HG02885 (cell line): ENCODE results near the gene ZBTB20.
"Not testable (repeated sequence)": the region's sequence is repeated elsewhere in the genome, so short reads cannot be mapped to it uniquely, and the experiment has no call there.

ENCODE experiments used
- ATAC-seq: cut with Tn5 transposase; IDR thresholded peaks from one replicate; pipeline ENCODE4 v1.9.1; 2021; ENCODE audit warnings: mild to moderate bottlenecking; ENCODE audit not compliant: unreplicated experiment, poor library complexity

ZBTB20 gene

GRCh38 chr3:115148142-115148790 lies 1.2 kb upstream of the ZBTB20 start:
- ATAC-seq, result peak; percentile 2

- ATAC-seq, result peak; percentile 78
Observed at GRCh38 chr3:115147329-115148141, 447 bp upstream of the ZBTB20 start.

GRCh38 chr3:115146032-115146417 lies 1.1 kb downstream of the ZBTB20 start:
- ATAC-seq, result no peak

DNA sequence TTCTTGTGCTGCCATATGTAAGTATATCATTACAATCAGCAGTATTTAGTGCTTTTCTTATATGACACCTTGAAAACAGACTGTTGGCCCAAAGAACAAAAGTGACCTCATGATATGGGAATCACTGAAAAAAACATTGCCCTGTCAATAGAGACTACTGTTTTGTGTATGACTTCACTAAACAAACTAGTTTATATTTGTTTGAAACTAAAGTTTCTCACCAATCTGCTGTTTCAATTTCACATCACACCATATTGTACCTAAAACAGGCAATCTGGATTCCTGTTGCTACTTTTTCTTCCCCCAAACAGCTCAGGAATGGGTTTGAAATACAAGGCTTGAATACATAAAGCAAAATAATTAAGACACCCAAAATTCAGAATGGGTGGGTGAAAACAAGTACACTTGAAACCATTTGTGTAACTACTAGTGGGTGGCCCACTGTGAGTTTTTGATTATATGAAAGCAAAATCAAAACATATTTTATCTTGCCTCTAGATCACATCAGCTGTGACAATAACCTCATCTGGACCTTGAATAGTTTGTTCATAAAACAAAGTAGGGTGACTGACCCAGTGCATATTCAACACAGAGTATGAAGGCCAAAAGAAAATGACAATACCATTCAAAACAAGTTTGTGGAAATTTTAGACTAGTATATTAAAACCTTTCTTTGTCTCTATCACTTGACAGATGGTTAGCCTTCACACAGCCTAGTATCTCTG lies 5.9 kb downstream of the ZBTB20 start:
- ATAC-seq, result peak; percentile 70

DNA sequence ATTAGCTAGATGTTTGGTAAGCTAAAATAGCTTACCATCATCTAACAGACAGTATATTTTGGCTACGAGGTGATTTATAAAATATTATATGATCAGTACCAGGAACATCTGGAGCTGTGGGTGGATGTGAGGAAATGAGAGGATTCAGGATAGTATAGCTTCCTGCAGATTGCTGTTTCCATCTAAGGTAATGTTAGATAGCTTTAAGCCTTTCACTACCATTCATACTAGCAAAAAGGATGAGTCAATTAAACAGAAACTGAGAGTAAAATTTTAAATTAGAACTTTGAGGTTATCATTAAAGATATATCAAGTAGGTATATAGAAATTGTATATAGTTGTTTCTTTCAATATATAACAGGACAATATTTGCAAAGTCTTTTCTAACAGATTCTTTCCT lies 8.0 kb downstream of the ZBTB20 start:
- peak; percentile 37 for ATAC-seq

DNA sequence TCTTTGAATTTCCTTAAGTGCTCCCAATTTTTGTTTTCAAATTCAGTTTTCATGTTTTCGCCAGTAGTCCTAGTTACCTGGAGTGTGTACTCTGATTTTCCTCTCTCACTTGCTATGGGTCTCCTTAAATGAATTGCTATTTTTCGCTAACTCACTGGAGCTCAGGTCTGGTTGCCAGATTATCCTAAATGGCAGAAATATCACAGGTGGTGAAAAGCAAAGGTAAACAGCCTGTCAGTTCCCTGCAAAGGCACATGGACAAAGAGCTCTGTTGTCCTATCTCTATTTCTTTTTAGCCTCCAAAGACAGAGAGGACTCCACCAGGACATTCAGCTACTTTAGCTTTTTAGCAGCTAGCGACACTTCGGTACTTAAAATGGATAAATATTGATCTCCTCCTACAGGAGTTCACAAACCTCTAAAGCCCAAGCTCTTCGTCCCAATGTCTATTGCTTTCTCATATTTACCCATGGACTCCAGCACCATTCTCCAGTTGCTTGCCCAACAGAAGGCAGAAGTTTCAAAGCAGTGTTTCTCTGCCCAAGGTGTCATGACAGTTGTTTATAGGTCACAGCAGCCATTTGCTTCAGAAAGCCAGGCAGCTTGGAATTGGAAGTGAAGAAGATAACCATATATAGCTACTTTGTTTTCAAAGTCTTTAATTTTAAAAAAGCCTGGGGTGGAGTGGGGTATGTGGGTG lies 12.3 kb downstream of the ZBTB20 start:
- ATAC-seq, result no peak

GRCh38 chr3:115127208-115127607 lies 19.9 kb downstream of the ZBTB20 start:
- no peak for ATAC-seq

- ATAC-seq, result no peak
Observed at GRCh38 chr3:115120597-115120996, 26.5 kb downstream of the ZBTB20 start.

DNA sequence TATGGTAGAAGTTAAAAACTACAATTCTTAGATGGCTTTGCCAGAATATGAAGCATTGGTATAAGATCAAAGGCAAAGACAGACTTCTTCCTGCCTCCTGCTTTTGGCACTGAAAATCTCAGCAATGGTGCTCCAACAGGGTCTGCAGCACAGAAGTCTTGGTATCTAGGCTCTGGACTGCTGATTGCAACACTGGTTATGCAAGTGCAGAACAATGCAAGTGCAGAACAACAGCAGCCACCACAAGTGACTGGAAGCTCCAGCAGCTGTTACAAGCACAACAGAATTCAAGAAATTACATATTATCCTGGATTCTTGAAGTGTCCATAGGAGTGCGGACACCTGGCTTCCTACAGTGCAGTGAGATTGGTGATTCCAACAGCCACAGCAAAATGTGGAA lies 33.7 kb downstream of the ZBTB20 start:
- ATAC-seq, result no peak

DNA sequence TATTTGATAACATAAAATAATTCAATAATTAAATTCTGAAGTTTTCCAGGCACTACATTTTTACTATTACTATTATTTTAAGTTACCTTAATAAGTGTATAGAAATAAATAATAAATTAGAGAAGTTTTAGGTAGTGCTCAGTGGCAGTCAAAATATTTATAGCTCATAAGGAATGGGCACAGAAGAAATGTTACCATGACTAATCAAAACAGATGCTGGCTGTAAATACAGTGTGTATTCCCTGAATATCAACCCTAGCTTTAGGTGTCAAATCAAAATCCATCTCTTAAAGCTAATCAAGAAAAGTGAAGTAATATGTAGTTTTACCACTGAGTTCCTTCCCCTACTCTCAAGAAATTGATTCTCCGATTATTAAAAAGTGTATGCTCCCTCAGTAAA lies 35.5 kb downstream of the ZBTB20 start:
- ATAC-seq, result no peak

GRCh38 chr3:115110830-115111229 lies 36.3 kb downstream of the ZBTB20 start:
- ATAC-seq, result no peak

DNA sequence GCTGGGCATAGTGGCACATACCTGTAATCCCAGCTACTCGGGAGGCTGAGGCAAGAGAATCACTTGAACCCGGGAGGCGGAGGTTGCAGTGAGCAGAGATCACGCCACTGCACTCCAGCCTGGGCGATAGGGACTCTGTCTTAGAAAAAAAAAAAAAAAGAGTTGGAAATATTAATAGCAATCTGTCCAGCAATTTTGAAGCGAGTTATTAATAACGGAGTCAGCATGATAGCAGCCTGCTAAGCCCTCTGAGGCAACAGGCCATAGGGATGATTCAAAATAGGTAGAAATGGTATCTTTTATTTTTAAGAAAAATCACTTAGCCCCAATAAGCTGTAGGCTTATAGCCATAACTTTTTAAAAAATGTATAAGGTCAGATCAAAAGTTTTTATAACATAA lies 37.0 kb downstream of the ZBTB20 start:
- not testable (repeated sequence) for ATAC-seq

GRCh38 chr3:115108614-115109013 lies 38.5 kb downstream of the ZBTB20 start:
- ATAC-seq, result no peak

GRCh38 chr3:115102046-115102445 lies 45.0 kb downstream of the ZBTB20 start:
- no peak for ATAC-seq

GRCh38 chr3:115100806-115101205 lies 46.3 kb downstream of the ZBTB20 start:
- ATAC-seq, result no peak

- peak; percentile 86 for ATAC-seq
Observed at GRCh38 chr3:115099986-115100571, 47.0 kb downstream of the ZBTB20 start.

- no peak for ATAC-seq
Observed at GRCh38 chr3:115099134-115099985, 47.7 kb downstream of the ZBTB20 start.

GRCh38 chr3:115098354-115099073 lies 48.6 kb downstream of the ZBTB20 start:
- no peak for ATAC-seq

- ATAC-seq, result no peak
Observed at GRCh38 chr3:115095236-115095635, 51.9 kb downstream of the ZBTB20 start.
